DND-41 (cell line): ENCODE data around the gene DNAJB7.
"Not testable (repeated sequence)": the region's sequence is repeated elsewhere in the genome, so short reads cannot be mapped to it uniquely, and the experiment has no call there.

ENCODE experiments used
- ATAC-seq: fragments of 200-7000 bp; cut with Tn5 transposase; 3 replicates; pipeline ENCODE4 v1.9.1; 2021; ENCODE audit warnings: low read depth; ENCODE audit not compliant: insufficient read depth
- DNase-seq: peaks from one replicate; pipeline ENCODE4 v3.0.0-alpha.2; 2020
- H2AFZ ChIP-seq: 2 replicates; pipeline ENCODE4 v1.6.0; 2012; ENCODE audit warnings: low read depth, low read length
- H3K27ac ChIP-seq: 2 replicates; pipeline ENCODE4 v1.5.1; 2012; ENCODE audit warnings: low read length, inconsistent platforms
- H3K27me3 ChIP-seq: fragments of 200-600 bp; sonication (generic); 2 replicates; pipeline ENCODE4 v1.6.0; 2012; ENCODE audit warnings: low read length, mild to moderate bottlenecking, inconsistent platforms; ENCODE audit not compliant: insufficient read depth, poor library complexity
- H3K36me3 ChIP-seq: 2 replicates; pipeline ENCODE4 v1.5.1; 2012; ENCODE audit warnings: low read length, inconsistent platforms; ENCODE audit not compliant: insufficient read depth
- H3K4me1 ChIP-seq: 2 replicates; pipeline ENCODE4 v1.5.1; 2012; ENCODE audit warnings: mild to moderate bottlenecking, low read length; ENCODE audit not compliant: insufficient read depth
- H3K4me2 ChIP-seq: 2 replicates; pipeline ENCODE4 v1.6.0; 2012; ENCODE audit warnings: mild to moderate bottlenecking, moderate library complexity, low read length, inconsistent platforms; ENCODE audit not compliant: insufficient read depth
- H3K4me3 ChIP-seq, 2 experiments: fragments of 200-600 bp in 1 of 2; shearing (Covaris generic) in 1 of 2; 2 replicates each; pipeline ENCODE4 v1.5.1; 2012 to 2016; ENCODE audit warnings: inconsistent platforms in 2 of 2, low read length in 2 of 2, mild to moderate bottlenecking in 2 of 2, low read depth in 1 of 2, moderate library complexity in 1 of 2
- H3K79me2 ChIP-seq: 2 replicates; pipeline ENCODE4 v1.6.0; 2012; ENCODE audit warnings: low read length, inconsistent platforms; ENCODE audit not compliant: insufficient read depth
- H3K9ac ChIP-seq: 2 replicates; pipeline ENCODE4 v1.6.0; 2012; ENCODE audit warnings: low read depth, mild to moderate bottlenecking, inconsistent platforms, low read length, moderate library complexity
- H3K9me3 ChIP-seq: 2 replicates; pipeline ENCODE4 v1.5.1; 2012; ENCODE audit warnings: low read length, moderate library complexity, mild to moderate bottlenecking, inconsistent platforms; ENCODE audit not compliant: insufficient read depth, severe bottlenecking
- H4K20me1 ChIP-seq: 2 replicates; pipeline ENCODE4 v1.6.0; 2012; ENCODE audit warnings: low read length; ENCODE audit not compliant: insufficient read depth
- EZH2 ChIP-seq: IDR thresholded peaks from 3 replicates; pipeline ENCODE4 v1.6.1; 2012; ENCODE audit warnings: borderline replicate concordance, low read depth, mild to moderate bottlenecking, moderate library complexity, low read length, inconsistent platforms; ENCODE audit not compliant: severe bottlenecking
- TF ChIP-seq, protein P1 (sequence below): IDR thresholded peaks from 2 replicates; pipeline ENCODE4 v1.5.1; 2012; ENCODE audit warnings: borderline replicate concordance, low read length, moderate library complexity, mild to moderate bottlenecking; ENCODE audit not compliant: poor library complexity, severe bottlenecking; ENCODE audit errors: extremely low read depth

Gene DNAJB7

GRCh38 chr22:40826984-40827741 lies 34.8 kb downstream of the DNAJB7 start:
- no peaks in the 10 kb centered on the region for H3K79me2 ChIP-seq
- ATAC-seq (no peak), DNase-seq (no peak)
- H2AFZ ChIP-seq, result no peak overlapping the region
- no peak overlapping the region for H3K4me3 ChIP-seq
- peaks cover 85% of the 10 kb centered on the region for H3K36me3 ChIP-seq
- no peaks in the 10 kb centered on the region for H3K27me3 ChIP-seq
- H3K4me1 ChIP-seq, result no peaks in the 10 kb centered on the region
- H3K27ac ChIP-seq, result no peak overlapping the region
- H3K9ac ChIP-seq, result no peak overlapping the region
- H3K9me3 ChIP-seq, result no peaks in the 10 kb centered on the region
- TF ChIP-seq, protein P1, sequence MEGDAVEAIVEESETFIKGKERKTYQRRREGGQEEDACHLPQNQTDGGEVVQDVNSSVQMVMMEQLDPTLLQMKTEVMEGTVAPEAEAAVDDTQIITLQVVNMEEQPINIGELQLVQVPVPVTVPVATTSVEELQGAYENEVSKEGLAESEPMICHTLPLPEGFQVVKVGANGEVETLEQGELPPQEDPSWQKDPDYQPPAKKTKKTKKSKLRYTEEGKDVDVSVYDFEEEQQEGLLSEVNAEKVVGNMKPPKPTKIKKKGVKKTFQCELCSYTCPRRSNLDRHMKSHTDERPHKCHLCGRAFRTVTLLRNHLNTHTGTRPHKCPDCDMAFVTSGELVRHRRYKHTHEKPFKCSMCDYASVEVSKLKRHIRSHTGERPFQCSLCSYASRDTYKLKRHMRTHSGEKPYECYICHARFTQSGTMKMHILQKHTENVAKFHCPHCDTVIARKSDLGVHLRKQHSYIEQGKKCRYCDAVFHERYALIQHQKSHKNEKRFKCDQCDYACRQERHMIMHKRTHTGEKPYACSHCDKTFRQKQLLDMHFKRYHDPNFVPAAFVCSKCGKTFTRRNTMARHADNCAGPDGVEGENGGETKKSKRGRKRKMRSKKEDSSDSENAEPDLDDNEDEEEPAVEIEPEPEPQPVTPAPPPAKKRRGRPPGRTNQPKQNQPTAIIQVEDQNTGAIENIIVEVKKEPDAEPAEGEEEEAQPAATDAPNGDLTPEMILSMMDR, result no peak
- no peak for TF ChIP-seq EZH2
- no peaks in the 10 kb centered on the region for H4K20me1 ChIP-seq
- no peak overlapping the region for H3K4me2 ChIP-seq

DNA sequence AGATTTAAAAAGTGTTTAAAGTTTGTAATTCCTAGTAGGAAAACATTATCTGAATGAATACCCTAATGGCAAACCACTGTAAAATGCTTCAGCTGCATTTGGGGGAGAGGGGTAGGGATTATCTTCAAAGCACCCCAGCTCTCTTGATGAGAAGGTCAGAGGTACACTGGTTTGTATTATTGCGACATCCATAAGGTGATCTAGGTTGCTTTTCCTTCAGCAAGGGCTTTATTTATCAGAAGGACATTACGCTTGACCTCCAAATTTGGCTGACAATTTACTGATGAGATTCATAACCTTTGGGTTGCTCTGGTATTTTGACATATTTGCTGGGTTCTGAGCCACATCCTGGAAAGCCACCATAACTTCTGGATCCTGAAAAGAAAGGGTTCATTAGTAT lies 35.6 kb downstream of the DNAJB7 start:
- not testable (repeated sequence) for H3K4me3 ChIP-seq, H3K4me2 ChIP-seq, H3K4me1 ChIP-seq, H4K20me1 ChIP-seq, DNase-seq, H3K9ac ChIP-seq, H3K27me3 ChIP-seq, H2AFZ ChIP-seq, ATAC-seq, H3K27ac ChIP-seq, H3K79me2 ChIP-seq, H3K9me3 ChIP-seq
- peaks cover 77% of the 10 kb centered on the region for H3K36me3 ChIP-seq

DNA sequence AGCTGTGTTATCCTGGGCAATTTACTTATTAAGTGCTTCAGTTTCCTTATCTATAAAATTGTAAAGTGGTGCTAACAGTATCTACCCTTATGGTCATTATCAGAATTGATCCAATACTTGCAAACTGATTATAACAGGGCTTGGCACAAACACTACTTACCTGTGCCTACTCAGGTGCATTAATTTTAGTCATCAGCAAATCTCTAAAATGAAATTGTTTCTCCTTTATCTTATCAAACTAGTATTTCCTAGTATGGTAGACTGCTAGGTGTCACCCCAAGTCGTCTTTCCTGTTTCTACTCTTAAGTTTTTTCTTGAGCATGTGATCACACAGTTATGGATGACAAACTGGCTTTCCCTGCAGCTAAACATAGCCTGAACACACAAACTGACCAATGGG lies 38.5 kb downstream of the DNAJB7 start:
- H3K4me3 ChIP-seq, result no peak overlapping the region
- no peaks in the 10 kb centered on the region for H4K20me1 ChIP-seq
- no peaks in the 10 kb centered on the region for H3K27me3 ChIP-seq
- H3K9ac ChIP-seq, result no peak overlapping the region
- no peak overlapping the region for H2AFZ ChIP-seq
- peaks cover 13% of the 10 kb centered on the region for H3K4me1 ChIP-seq
- peaks cover 7% of the 10 kb centered on the region for H3K79me2 ChIP-seq
- DNase-seq (no peak), ATAC-seq (no peak)
- H3K27ac ChIP-seq, result no peak overlapping the region
- H3K9me3 ChIP-seq, result no peaks in the 10 kb centered on the region
- no peak overlapping the region for H3K4me2 ChIP-seq
- peaks cover 52% of the 10 kb centered on the region for H3K36me3 ChIP-seq
- TF ChIP-seq EZH2, result no peak

DNA sequence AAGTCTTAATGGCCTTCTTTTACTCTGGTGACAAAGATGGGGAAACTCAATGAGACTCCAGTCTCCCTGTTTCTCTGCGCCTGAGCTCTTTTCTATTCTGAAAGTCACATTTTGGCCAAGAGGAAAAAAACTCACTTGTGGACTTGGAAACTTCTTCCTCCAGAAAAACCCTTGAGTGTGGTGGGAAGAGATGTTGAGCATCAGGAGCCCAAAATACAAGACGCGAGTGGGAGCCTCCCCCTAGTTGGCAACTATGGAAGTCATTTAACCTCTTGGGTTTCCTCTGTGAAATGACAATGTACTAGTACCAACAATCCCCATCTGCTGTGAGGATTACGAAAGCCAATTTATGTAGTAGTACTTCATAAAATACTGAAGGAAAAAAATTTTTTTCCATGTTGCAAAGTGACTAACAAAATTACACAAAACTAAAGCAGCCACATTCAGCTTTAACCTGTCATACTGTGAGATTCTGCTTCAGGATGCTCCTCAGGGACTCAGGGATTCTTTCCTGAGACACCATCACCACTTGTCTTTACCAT lies 42.2 kb downstream of the DNAJB7 start:
- Histone ChIP-seq H3K9me3 (no peaks in the 10 kb centered on the region), H4K20me1 (peaks cover 8% of the 10 kb centered on the region; the same call in 1 of the 2 replicates), H2AFZ (peak overlapping the region; percentile 80), H3K4me1 (peaks cover 38% of the 10 kb centered on the region), H3K27ac (peak overlapping the region; percentile 65), H3K27me3 (no peaks in the 10 kb centered on the region), H3K9ac (peak overlapping the region; percentile 87), H3K79me2 (peaks cover 40% of the 10 kb centered on the region), H3K4me2 (peak overlapping the region; percentile 95), H3K36me3 (peaks cover 29% of the 10 kb centered on the region), H3K4me3 (peak overlapping the region; percentile 97; a peak in 3 of 4 replicates)
- TF ChIP-seq, protein P1, result peak; percentile 31
- TF ChIP-seq EZH2, result no peak
- ATAC-seq (no peak), DNase-seq (no peak)
